Hepatic stellate cell (primary cell): ENCODE results near the gene B4GALNT3.
A peak's percentile ranks its signal among the peaks of the same experiment; 100 is the strongest.

Source experiments
- DNase-seq: peaks from one replicate; pipeline ENCODE4 v3.0.0; 2011; ENCODE audit warnings: low spot score

Gene B4GALNT3

DNA sequence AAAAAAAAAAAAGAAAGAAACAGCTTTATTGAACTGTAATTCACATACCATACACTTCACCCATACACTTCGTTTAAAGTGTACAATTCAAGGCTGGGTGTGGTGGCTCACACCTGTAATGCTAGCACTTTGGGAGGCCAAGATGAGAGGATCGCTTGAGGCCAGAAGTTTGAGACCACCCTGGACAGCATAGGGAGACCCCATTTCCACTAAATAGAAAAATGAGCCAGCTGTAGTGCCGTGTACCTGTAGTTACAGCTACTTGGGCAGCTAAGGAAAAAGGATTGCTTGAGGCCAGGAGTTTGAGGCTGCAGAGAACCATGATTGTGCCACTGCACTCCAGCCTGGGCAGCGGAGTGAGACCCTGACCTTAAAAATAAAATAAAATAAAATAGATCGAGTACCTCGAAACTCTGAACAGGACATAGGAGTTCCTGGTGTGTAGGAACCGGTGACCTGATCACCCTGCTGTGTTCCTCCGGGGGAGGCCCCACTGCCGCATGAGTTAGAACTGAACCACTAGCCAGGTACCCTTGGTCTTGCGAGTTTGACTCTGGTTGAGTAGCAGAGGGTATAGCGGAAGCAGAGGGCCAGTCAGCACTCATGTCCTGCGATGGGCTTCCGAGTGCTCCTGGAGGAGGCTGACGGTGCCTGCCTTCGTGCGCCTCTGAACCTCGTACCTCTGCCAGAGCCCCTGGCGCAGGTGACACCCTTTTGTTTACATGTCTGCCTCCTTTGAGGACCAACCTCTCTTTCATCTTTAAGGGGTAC lies 80.0 kb downstream of the B4GALNT3 start:
- DNase-seq: no peak

DNA sequence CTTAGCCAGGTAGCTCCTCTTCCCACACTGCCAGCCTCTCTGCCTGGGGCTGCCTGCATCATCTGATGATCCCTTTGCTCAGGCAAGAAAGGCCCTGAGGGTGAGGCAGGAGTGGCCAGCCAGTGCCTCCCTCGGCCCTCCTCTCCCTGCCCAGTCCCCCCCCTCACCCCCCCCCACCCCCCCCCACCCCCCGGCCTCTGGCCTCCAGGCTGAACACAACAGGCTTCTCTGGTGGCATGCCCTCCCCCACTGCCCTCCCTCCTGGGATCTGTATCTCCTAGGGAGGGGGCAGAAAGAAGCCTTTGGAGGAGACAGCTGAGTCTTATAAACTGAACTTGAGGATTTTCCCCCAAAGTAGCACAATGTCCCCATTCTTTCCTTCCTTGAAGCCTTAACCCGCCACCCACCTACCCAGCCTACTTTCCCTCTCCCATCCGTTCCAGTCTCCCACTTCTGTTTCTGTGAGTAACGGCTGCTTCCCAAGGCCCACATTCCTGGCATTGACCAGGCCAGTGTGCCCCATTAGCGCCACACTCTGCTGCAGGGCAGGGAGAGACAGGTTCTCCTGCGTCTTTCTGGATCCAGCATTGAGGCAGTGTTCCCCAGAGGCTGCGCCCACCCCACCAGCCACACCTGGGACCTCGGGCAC lies 82.1 kb downstream of the B4GALNT3 start:
- no peak for DNase-seq

DNA sequence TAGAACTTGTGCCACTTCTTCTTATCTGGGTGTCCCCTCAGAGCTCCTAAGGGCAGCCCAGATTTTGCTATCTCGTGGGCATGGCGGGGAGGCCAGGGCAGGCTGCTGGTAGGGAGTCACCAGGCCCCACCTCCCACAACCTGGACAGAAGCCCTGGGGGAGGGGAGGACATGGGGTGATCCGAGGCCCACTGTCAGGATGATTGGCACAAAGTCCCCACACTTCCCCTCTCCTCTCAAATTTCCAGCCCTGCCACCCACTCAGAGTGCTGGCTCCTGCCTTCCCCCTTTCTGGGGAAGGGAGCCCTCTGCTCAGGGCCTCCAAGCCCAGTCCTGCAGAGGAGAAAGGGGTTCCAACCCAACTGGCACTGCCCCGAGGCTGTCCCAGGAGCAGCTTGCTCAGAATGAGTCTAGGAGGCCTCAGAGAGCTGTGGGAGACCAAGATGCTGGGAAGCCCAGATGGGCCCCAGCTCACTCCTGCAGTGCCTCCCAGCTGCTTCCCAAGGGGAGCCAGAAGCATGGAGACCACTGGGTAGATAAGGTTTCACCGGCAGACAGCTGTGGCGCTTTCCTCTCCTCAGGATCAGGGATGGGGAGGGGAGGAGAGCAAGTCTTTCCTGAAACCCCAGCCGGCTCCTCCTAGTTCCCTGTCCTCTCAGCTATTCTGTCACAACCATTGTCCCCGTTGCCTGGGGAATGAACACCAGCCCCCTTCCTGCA lies 82.8 kb downstream of the B4GALNT3 start:
- DNase-seq: no peak

DNA sequence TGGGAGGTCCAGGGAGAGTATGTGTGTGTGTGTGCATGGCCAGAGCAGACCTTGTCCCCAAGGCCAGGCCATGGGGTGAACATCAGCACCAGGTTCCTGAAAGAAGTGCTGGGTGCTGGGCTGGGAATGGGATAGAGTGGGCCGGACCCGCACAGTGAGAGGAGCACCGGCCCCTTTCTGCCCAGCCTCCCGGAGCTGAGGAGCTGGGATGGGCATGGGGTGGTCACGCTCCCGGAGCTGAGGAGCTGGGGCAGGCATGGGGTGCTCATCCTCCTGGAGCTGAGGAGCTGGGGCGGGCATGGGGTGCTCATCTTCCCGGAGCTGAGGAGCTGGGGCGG lies 83.3 kb downstream of the B4GALNT3 start:
- no peak for DNase-seq

DNA sequence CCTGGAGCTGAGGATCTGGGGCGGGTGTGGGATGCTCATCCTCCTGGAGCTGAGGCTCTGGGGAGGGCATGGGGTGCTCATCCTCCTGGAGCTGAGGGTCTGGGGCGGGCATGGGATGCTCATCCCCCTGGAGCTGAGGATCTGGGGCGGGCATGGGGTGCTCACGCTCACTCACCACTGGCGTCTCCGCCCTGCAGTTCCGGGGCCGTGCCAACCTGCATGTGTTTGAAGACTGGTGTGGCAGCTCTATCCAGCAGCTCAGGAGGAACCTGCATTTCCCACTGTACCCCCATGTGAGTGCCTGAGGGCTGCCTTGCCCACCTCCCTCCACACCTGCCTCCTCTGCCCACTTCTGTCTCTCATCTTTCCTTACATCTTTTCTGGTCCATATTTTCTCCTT lies 84.4 kb downstream of the B4GALNT3 start:
- no peak for DNase-seq

DNA sequence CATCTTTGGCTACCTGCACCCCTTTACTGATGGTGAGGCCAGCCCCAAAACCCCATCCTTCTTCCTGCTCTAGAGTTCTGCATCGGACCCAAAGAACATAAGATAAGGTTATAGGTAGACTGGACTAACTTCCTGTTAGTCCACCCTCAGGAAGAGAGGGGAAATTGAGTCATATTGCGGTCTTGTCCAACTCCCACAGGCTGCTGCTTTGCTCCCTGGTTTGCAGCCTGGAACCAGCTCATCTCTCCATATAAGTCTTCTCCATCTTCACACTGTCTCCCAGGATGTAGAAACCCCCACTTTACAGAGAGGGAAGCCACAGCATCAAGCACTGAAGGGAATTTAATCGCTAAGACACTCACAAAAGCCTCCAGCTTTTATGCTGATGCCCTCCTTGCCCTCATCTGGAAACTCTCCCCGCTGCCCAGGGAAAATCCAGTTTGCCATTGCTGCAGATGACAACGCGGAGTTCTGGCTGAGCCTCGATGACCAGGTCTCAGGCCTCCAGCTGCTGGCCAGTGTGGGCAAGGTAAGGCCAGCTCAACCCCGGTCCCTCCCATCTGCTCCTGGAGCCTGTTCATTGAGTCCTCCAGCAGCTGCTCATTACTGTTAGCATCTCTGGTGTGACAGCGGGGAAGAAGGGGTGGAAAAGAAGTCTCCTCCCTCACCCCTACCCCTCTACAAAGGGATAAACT lies 85.3 kb downstream of the B4GALNT3 start:
- DNase-seq: no peak

DNA sequence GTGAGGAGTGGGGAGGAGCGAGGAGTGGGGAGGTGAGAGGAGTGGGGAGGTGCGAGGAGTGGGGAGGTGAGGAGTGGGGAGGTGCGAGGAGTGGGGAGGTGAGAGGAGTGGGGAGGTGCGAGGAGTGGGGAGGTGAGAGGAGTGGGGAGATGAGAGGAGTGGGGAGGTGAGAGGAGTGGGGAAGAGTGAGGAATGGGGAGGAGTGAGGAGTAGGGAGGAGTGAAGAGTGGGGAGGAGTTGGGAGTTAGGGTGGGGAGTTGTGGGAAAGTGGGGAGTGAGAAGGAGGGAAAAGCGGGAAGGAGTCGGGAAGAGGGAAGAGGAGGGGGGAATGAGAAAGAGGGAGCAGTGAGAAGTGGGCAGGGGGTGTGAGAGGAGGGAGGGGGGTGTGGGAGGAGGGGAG lies 86.1 kb downstream of the B4GALNT3 start:
- DNase-seq: no peak

DNA sequence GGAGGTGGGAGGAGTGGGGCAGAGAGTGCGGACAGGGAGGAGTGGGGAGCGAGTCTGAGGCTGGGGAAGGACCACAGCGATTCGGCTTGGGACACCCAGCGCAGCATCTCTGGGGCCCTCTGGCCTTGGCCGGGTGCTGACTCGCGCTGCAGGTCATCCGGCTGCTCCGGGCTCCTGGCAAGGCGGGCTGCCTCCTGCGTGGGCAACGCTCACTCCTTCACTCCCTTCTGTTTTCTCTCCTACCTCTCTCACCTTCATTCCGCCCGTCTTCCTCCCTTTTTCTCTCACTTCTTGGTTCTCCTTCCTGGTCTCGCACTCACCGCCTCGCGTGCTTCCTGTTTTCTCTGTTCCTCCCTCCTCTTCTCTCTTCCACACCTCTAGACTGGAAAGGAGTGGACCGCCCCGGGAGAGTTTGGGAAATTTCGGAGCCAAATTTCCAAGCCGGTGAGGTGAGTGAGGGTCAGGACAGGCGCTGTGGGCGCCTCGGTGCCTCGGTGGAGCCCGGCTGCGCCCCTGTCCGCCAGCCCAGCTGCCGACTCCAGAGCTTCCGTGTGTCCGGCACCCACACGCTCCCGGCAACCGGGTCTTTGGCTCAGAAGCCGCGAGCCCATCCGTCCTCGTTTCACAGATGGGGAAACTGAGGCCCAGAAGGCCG lies 86.7 kb downstream of the B4GALNT3 start:
- DNase-seq: no peak

DNA sequence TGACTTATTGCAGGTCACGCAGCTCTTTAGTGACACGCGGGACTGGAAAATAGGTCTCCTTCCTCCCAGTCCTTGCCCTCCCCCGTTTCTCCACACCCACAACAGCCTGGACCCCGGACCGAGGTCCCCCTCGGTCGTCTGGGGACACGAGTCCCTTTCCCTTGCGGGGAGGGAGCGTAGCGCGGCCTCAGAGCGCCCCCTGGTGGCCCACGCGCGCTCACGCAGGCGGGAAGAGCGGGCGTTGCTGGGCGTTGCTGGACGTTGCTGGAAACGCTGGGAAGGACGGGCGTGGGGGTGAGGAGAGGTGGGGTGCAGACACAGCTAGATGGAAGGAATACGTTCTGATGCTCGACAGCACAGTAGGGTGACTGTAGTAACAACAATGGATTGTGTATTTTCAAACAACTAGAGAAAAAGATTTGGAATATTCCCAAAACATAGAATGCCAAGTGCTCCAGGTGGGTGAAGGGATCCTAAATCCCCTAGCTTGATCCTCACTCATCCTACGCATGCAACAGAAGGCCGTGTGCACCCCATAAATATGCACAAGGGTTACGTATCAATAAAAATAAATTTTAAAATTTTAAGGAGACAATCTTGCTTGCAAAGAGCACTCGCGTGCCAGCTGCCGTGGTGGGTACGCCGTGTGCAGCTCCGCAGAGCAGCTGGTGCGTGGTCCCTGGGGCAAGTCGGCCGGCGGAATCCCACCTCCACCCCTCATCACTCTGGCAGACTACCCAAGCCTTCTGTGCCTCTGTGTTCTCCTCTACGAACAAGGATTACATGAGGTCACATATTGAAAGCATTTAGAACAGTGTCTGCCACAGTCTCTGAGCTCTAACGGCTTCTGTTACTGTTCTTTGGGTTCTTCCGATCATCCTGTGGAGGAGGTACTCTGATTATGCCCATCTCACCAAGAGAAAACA lies 87.4 kb downstream of the B4GALNT3 start:
- peak; percentile 86 for DNase-seq

DNA sequence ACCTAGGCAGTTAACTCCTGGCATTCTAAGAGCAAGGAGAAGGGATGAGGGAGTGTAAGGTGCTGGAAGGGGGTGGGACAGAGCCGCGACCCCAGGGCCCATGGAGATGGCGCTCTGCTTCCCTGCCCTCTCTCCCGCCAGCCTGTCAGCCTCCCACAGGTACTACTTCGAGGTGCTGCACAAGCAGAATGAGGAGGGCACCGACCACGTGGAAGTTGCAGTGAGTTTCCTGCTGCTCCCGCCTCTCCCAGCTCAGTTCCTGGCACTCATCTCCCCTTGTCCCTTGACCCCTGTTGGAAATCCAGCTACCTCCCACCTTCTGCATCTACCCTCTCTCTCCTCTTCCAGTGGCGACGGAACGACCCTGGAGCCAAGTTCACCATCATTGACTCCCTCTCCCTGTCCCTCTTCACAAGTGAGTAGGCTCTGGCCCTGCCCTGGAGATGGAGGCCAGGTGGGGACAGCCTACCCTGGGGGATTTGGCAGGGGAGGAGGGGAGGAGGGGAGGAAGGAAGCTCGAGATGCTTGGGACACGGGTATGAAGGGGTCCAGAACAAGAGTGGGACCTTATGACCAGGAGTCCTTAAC lies 88.2 kb downstream of the B4GALNT3 start:
- no peak for DNase-seq

DNA sequence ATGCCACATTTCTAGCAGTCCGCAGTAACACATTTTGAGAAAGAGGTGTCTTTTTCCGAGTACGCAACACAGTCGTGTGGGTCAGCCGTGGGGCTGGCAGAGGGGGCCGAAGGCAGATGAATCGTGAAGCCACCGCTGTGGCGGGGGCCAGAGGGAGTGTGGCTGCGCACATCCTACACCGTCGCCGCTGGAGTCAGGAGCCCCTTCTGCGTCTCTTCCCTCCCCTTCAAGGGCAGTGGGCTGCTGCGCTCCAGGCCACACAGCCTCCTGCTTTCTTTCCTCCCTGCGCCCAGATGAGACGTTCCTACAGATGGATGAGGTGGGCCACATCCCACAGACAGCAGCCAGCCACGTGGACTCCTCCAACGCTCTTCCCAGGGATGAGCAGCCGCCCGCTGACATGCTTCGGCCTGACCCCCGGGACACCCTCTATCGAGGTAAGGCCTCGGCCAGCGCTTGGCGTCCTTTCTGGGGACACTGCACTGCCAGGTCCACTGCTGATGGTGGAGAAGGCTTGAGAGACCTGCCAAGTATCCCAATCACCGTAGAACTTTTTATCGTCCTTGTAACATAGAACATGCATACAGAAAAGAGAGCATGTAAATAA lies 89.8 kb downstream of the B4GALNT3 start:
- DNase-seq: no peak

DNA sequence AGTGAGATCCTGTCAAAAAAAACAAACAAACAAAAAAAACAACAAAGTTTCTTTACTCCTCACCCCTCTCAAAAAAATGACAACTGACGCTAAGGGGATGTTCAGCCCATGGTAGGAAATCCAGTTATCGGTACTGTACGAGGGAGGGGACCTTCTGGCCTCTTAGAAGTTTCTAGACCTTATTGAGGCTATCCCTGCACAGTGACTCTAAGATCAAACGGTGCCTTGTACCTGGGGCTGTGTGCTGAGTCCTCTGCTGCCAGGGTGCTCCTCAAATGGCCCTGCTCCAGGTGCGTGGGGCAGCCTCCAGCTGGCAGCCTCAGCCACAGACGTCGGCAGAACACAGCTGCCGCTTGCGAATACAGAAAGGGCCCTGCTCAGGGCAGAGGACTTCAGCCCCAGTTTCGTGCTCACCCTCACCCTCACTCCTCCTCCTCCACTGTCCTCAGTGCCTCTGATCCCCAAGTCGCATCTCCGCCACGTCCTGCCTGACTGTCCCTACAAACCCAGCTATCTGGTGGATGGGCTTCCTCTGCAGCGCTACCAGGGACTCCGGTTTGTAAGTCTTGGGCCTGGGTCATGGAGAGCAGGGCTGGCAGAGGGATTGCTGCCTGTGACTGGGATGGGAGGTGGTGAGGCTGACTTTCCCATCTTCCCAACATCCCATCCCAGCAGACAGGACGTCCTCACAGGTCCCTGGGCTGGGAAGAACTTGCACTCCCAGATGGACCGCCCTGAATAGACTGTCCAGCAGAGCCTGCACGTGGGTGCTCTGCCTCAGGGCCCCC lies 90.9 kb downstream of the B4GALNT3 start:
- no peak for DNase-seq

DNA sequence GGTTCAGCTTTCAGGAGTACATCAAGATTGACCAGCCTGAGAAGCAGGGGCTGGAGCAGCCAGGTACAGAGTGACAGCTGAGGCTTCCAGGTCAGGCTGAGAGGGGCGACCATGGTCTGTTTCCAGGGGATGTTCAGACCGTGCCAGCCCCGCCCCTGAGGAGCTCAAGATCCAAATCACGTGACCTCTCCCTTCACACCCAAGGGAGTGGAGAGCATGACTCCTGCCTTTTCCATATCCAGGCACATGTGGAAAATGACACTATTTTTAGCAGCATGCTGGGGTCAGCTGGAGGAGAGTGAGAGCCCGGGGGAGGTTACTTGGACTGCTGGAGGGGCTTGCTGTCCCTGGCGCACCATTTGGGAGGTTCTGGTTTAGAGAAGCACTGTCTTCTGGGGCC lies 92.7 kb downstream of the B4GALNT3 start:
- no peak for DNase-seq

DNA sequence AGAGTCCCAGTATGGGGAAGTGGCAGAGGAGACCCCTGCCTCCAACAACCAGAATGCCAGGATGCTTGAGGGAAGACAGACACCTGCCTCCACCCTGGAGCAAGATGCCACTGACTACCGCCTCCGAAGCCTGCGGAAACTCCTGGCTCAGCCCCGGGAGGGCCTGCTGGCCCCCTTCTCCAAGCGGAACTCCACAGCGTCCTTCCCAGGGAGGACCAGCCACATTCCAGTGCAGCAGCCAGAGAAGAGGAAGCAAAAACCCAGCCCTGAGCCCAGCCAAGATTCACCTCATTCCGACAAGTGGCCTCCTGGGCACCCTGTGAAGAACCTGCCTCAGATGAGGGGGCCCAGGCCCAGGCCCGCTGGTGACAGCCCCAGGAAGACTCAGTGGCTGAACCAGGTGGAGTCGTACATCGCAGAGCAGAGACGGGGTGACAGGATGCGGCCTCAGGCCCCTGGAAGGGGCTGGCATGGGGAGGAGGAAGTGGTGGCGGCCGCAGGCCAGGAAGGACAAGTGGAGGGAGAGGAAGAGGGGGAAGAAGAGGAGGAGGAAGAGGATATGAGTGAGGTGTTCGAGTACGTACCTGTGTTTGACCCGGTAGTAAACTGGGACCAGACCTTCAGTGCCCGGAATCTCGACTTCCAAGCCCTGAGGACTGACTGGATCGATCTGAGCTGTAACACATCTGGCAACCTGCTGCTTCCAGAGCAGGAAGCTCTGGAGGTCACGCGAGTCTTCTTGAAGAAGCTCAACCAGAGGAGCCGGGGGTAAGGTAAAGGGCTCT lies 93.7 kb downstream of the B4GALNT3 start:
- DNase-seq: no peak

DNA sequence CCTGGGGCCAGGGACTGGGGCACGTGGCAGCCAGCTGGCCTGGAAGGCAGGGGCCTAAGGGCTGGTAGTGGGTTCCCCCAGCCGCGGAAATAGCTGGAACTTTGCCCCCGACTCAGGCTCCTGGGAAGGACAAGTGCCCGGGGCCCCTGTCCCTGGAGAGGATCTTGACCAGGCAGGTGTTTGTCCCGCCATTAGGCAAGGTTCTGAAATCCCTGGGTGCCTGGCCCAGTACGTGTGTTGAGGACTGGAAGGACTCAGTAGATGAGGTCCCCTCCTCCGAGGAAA lies 94.2 kb downstream of the B4GALNT3 start:
- no peak for DNase-seq

DNA sequence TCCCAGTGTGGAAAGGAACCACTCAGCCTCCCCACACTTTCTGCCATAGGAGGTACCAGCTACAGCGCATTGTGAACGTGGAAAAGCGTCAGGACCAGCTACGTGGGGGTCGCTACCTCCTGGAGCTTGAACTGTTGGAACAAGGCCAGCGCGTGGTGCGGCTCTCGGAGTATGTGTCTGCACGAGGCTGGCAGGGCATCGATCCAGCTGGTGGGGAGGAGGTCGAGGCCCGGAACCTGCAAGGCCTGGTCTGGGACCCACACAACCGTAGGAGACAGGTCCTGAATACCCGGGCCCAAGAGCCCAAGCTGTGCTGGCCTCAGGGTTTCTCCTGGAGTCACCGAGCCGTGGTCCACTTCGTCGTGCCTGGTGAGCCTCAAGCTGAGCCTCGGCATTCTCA lies 96.8 kb downstream of the B4GALNT3 start:
- DNase-seq: no peak

DNA sequence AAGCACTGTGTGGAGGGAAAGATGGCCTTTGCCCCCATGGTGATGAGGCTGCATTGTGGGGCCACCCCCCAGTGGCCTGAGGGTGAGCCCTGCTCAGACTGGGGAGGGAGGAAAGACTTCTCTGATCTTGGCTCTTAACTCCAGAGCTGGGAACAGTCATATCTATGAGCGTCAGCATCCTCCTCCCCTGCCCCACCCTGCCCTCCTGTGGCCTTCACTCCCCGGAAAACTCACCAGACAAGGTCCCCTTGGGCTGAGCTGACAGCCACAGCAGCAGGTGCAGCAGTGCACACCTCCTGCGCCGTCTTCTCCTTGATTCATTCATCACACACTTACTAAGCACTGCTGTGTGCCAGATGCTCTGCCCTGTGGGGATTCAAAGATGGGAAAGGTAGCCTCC lies 98.8 kb downstream of the B4GALNT3 start:
- DNase-seq: no peak

DNA sequence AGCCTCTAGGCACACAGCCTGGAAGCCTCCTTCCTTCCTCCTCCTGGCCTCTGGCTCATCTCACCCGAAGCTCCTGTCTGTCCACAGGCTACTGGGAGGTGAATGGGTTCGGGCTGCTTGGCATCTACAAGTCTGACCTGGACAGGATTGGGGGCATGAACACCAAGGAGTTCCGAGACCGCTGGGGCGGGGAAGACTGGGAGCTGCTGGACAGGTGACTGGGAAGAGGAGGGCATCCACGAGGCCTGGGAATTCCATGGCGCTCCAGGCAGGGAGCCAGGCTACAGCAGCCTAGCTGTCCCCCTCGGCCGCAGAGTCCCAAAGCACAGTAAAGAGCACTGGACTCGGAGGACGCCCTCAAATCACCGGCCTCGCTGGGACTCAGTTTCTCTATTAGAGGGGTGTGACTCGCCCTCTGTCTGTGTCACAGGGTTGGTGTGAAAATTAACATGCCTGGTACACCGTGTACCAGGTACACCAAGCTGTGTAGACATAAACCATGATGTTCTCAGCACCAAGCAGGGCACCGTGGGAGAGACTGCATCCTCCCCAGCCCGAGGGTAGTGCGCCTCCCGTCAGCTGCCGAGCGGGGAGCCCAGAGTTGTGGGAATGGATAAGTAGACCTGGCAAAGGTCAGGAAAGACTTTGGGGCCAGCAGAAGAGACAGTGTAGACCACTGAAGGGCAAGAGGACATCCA lies 99.6 kb downstream of the B4GALNT3 start:
- DNase-seq: no peak
